Stimulated activated CD8-positive, alpha-beta memory T cell treated with anti-CD3 and anti-CD28 coated beads, Interleukin-15, amount 100 ng/mL, for 24 hours (primary cell): Measurements from ENCODE around the gene KCNT2.
"Not testable (repeated sequence)": the region's sequence is repeated elsewhere in the genome, so short reads cannot be mapped to it uniquely, and the experiment has no call there.

ENCODE experiments used
- DNase-seq: peaks from one replicate; pipeline ENCODE4 v3.0.0-alpha.2; 2020; ENCODE audit warnings: low read depth

KCNT2 gene

DNA sequence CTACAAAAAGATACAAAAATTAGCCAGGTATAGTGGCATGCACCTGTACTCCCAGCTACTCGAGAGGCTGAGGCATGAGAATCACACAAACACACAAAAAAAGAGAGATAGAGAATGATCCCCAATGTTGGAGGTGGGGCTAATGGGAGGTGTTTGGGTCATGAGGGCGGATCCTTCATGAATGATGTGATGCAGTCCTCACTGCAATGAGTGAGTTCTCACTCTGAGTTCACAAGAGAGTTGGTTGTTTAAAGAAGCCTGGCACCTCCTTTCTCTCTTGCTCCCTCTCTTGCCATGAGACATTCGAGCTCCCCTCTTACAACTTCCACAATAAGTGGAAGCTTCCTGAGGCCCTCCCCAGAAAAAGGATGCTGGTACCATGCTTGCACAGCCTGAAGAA, 17.3 kb downstream of the KCNT2 start:
- no peak for DNase-seq

DNA sequence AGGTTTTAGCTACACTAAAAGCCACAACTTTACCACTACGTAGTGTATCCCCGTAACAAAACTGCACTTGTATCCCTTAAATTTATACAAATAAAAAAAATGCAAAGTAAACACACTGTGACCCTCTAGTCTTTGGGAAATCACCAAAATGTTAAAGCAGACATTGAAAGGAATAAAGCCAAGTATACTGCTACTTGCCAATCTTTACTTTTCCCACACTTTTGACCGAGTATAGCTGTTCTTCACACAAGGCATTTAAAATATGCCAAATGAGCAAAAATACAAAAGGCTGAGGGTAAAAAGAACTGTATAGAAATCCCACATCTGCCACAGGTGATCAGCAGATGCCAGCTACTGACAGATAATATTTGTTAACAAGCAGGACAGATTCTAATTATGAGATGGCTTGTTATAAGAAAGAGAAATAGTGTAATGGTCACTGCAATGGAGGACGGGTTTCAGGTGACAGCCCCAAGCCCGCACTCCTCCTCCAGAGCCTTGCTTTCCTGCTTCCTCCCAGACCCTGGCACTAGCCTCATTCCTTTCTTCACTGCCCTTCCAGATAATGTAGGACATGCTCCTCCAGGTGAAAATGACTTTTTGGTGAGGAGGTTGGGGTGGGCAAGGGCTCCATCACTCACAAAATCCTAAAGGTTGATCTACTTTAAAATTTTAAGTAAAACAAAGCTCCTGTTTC, 18.1 kb downstream of the KCNT2 start:
- no peak for DNase-seq

DNA sequence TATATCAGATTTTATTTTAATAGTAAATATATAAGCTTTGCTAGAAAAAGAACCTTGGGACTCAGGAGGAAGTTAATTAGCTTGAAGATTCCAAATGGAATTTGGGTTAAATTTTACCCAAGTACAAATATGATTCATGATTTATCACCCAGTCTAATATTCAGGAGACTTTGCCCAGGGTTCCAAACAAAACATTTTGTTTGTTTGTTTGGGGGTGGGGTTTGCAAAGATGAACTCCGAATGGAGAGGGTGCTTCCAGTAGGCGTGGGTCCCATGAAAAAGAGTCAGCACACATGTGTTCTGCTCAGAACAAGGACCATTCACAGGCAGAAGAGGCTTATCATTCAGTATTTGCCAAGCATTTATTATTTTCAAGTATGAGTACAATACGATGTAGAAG, 23.5 kb downstream of the KCNT2 start:
- no peak for DNase-seq

DNA sequence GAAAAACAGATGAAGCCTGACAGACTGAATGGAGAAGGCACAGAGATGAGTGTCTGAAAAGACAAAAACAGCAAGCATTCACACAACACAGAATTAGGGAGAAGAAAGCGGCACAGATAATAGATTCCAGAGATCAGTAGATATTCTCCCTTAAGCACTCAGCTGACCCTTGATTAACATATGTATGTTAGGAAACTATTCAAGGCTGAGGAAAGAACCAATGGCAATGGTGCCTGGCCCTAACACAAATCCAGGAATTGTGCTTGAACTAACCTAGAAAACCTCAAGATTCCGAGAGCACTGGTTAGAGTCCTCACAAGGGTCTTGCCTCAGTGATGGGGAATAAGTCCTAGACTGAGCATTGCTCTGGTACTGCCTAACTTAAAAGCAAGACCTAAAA, 30.9 kb downstream of the KCNT2 start:
- DNase-seq: no peak

DNA sequence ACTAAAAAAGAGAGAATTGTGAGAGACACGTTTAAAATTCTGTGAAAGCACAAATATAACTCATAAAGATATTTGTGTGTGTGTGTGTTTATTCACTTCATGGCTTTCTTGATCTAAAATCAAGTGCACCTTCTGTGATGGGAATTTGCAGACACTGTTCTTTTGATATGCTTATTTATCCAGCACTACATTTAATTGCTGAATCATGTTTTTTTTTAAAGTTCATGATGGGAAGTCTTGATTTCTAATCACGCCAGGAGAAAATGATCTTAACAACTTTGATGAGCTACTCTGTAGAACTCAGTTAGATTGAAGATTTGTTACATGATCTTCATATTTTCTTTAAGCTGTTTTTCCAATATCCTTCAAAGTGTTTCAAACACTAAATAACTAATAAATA, 35.0 kb downstream of the KCNT2 start:
- no peak for DNase-seq

DNA sequence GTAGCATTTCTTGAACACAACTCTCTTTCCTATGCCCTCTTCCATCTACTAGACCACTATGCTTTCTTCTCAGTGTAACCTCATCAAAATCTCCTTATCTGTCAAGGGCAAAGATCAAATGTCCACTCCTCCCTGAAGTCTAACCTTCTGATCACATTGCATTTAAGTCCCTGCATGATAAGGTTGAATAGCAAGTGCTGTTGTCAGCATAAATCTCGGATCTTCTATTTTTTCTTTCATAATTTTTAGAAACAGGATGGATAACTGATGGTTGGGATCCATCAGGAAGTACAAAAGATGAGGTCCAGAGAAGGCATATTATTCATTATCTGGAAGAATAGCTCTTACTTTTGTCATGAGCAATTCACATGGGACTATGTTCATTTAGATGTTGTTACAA, 41.0 kb downstream of the KCNT2 start:
- DNase-seq: no peak

DNA sequence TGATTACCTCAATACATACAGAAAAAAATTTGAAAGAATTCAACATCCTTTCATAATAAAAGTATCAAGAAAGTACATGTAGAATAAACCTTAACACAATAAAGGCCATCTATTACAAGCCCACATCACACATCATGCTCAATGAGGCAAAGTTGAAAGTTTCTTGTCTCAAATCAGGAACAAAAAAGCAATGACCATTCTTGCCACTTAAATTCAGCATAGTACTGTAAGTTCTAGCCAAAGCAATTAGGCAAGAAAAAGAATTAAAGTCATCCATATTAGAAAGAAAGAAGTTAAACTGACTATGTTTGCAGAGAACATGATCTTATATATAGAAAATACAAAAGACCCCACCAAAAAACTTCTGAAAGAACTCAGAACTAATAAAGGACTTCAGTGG, 44.5 kb downstream of the KCNT2 start:
- no peak for DNase-seq

DNA sequence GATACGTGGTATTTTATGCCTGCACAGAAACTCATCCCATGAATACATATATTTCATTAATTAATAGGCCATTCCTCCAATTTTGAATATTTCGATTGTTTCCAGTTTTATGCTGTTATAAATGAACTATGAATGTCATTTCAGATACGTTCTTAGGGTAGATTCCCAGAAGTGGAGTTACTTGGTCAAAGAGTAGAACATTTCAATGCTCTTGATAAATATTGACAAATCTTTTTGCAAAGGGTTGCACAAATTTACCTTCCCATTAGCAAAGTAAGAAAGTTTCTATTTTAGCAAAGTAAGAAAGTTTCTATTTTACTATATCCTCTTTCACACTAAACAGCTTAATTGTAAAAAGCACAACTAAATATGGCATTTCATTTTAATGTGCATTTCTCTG, 48.9 kb downstream of the KCNT2 start:
- no peak for DNase-seq

DNA sequence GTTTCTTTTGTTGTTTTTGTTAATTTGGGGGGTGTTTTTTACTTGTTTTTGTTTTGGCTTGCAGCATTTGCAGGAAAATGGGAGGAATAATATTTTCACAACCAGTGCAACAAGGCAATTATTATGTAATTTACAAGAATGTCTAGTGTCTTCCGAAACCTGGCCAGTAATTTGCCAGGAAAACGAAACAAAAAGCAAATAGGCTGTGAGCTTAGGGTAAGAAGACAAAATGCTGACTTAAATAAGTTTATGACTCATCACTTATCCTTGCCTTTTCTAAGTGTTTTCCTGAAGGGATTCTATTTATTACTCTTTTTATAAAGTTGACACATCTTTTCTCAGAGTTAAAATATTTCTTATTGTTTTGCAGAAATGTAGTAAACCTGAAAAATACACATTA, 49.8 kb downstream of the KCNT2 start:
- DNase-seq: no peak

DNA sequence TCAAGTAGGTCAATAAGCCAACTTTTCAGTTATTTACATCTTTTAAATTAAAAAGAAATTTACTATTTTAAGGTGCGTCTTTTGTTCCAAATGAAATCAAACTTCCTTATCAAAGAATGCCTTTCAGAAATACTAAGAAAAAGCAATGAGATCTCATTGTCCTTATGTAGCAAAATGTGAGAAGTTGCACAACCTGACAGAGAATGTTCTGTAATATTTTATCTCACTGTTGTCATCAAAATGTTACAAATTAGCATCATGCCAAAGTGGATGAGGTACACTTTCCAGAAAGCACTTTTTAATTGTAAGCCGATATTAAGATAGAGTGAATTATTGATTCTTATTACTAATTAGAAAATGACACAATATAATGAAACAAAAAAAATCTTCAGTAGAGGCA, 50.4 kb downstream of the KCNT2 start:
- no peak for DNase-seq

DNA sequence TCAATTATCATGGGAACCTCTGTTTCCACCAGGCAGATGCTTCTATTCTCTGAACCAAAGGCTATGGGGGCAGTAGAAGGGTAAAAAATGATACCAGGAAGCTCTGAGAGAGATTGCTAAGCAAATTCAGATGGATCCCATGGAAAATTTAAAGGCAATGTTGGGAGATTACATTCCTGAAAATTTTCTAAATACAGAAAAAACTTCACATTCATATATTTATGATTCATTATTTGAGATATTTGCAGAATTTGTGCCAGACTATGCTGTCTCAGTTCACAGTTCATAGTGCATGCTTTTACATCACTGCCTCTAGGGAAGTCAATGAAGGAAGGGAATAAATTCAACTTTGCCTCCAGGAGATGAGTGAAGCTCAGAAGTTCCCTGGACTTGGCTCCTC, 57.5 kb downstream of the KCNT2 start:
- no peak for DNase-seq

DNA sequence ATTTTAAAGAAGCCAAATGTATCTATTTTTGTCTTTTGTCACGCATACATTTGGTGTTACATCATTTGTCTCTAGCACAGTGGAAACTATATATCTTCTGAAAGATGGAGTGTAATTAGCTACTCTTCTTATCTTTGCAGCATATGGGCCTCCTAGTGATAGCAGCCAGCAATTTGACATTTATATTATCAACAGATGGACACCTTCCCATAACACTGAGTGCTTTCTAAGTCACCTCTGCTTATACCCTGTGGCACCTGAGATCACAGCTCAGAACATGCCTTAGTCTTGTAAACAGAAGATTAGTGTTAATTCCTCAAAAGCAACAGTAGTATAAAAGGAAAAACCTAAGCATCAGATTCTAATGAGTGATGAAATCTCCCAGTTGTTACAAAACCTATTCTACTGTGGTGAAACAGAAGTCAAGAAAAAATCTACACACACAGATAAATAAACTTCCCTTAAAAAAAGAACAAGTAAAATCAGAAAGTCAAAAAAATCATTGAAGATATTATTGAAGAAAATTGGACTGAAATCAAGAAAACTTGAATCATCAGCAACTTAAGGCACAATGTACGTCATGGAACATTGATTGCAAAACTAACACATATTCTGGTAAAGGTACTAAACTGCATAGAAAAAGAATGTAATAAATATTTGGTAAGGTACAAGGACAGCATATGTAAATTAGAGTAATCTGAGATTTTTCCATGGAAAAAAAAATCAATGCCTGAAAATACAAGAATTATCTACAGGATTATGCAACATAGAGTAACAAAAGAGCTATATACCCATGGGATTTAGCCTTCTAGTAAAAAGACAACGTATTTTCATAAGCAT, 61.7 kb downstream of the KCNT2 start:
- no peak for DNase-seq

DNA sequence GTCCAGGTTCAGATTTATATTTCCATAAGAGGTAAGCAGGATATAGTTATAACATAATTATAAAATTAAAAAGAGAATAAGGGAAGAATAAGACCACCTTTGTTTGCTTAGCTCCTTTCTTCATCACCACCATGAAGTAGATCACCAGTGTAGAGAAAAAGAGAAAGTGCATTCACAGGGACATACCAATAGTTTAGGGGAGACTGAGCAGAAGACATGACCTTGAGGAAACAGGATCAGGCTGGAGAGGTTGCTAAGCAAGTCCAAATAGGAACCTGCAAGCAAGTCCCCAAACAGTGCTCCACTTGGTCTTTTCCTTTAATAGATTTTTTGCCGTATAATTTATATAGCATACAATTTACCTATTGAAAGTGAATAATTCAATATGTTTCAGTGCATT, 63.0 kb downstream of the KCNT2 start:
- no peak for DNase-seq

DNA sequence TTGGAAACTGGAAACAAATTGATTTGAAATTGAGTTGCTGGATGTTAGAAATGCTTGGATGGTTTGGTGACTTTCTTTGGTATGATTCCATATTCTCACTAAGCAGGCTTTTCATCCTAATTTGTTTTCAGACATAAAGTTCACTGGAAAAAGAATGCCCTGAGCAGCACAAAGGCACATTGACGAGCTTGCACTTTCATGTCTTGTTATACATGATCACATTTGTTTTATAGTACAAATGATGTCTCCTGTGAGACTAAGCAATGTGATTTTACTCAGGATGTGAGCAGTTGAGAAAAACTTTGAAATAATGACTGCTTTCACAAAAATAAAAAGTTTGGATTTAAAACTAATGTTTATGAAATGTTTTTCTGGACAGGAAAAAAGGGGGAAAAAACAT, 63.6 kb downstream of the KCNT2 start:
- DNase-seq: no peak

DNA sequence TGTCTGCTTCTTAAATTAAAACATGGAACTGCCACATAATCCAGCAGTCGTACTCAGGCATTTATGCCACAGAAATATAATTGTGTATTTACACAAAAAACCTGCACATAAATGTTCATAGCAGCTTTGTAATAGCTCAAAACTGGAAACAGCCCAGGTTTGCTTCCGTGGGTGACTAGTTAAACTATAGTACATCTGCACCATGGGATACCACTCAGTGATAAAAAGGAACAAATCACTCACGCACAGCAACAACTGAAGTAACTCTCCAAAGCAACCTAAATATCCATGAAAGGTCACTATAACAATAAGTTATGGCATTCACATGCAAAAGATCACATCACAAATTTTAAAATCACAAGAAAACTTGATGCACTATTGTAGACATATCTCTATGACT, 64.4 kb downstream of the KCNT2 start:
- DNase-seq: no peak

DNA sequence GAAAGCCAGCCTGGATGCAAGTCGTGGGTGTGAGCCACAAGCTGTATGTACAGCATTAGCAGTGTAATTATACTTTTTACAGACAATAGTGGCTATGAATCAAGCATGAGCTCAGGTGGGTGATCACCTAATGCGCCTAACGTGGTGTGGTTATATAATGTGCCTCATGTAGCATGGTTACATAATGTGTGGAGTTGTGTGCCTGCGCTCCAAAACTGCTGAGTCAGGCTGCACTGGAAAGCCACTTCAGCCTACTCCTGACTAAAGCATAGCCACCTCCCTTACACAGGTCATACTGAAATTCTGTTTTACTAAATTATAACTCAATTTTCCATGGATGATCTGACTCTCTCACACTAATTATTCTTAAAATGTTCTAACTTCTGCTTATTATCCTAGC, 69.8 kb downstream of the KCNT2 start:
- DNase-seq: no peak

DNA sequence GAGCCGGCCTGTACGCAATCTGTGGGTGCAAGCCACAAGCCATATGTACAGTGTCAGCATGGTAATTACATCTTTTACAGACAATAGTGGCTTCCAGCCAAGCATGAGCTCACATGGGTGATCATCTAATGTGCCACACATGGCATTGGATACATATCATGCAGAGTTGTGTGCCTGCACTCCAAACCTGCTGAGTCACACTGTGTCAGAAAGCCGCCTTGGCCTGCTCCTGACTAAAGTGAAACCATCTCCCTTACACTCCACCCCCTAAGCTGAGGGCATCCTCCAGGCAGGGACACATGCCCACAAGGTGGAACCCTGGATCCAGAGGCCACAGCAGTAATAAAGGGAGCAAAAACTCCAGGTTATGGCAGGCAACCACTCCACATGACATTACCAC, 72.5 kb downstream of the KCNT2 start:
- no peak for DNase-seq

DNA sequence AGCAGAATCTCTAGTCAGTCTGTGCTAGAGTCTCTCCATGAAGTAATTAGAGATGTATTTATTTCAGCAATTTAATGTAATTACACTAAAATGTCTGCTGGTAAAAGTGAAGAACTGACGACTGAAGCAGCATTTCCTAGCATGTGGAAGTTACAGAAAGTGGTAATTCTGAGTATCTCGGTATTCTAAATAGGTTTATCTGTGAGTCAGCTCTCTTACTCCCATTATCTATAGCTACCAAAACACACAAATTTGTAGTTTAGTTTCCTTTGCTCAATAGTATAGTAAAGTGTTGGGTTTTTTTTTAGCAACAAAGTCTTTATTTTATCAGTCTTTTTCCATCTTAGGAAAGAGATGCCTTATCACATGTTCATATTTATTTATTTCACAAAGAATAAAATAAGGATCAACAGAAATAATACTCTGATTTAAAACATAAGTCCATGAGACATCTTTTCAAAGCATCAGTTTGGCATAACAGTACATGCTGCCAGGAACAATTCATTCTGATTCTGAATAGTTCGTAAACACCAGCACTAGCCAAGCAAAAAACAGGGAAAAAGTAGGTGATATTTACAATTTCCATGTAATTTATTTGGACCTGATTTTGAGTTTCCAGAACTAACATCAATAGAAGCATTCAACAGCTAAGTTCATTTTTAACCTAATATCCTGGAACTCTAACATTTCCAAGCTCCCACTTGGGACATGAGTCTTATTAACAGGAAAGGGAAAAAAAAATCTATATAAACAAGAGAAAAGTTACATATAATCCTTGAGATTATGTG, 76.3 kb downstream of the KCNT2 start:
- DNase-seq: no peak

DNA sequence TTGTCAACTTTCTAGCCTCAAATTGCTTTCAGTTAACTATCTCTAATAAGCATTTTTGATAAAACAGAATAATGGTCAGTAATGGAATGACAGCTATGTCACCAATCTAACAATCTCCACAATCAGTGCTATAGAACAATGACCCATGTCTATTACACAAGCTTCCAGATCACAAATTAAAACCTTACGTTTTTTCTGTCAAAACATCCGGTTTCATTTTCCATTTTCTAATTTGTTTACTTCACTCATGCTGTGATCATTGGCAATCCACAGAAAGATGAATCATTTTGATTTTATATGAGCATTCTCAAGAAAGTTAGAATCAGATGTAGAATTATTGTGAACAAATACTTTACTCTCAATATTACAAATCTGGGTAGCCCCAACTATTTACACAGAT, 80.3 kb downstream of the KCNT2 start:
- DNase-seq: no peak

DNA sequence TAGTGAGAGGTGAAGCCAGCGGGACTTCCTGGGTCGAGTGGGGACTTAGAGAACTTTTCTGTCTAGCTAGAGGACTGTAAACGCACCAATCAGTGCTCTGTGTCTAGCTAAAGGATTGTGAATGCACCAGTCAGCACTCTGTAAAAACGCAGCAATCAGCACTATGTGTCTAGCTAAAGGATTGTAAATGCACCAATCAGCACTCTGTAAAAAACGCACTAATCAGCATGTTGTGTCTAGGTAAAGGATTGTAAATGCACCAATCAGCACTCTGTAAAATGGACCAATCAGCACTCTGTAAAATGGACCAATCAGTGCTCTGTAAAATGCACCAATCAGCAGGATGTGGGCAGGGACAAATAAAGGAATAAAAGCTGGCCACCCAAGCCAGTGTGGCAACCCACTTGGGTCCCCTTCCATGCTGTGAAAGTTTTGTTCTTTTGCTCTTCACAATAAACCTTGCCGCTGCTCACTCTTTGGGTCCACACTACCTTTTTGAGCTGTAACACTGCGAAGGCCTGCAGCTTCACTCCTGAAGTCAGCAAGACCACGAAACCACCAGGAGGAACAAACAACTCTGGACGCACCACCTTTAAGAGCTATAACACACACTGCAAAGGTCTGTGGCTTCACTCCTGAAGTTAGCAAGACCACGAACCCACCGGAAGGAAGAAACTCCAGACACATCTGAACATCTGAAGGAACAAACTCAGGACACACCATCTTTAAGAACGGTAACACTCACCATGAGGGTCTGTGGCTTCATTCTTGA, 85.5 kb downstream of the KCNT2 start:
- not testable (repeated sequence) for DNase-seq

DNA sequence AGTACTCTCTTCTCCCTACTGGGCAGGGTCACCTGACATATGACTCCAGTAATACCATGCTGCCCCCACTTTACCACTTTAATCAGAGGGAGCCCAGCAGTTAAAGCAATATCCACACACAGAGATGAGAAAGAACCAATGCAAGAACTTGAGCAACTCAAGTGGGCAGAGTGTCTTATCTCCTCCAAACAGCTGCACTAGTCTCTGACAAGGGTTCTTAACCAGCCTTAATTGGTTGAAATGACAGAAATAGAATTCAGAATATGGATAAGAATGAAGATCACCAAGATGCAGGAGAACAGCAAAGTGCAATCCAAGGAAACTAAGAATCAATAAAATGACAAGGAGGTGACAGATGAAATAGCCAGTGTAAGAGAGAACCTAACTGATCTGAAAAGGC, 91.0 kb downstream of the KCNT2 start:
- DNase-seq: no peak

DNA sequence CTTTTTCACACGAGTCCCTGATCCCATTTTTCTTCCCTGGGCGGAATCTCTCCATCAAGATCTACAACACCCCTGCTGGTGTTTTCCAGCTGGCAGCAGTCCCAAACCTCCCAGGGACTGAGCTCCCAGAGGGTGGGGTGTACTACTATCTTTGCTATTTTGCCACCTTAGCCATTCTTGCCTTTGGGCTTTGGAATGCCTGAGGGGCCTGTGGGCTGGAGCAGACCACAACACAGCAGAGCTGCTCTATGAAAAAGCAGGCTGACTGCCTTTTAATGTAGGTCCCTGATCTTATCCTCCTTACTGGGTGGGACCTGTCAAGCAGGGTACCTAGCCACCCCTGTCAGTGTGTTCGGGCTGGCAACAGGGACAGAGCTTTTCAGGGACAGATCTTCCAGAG, 91.9 kb downstream of the KCNT2 start:
- DNase-seq: no peak
